ENCODE measurements around the gene PDE10A.

GRCh38 chr6:165426892-165427291 lies 236.1 kb downstream of the PDE10A start:
- TF ChIP-seq CTCF (IDR thresholded peaks at IDR 0.05) = no peak
- TF ChIP-seq SP1 (CRISPR knock-in tag; conservative IDR thresholded peaks at IDR 0.05) = no peak
- no peak for TF ChIP-seq FOXP1 (CRISPR knock-in tag; IDR thresholded peaks at IDR 0.05; ENCODE audit: borderline replicate concordance)
- no peak for TF ChIP-seq ZNF121 (CRISPR knock-in tag; IDR thresholded peaks at IDR 0.05)
- TF ChIP-seq ELF4 (CRISPR knock-in tag; IDR thresholded peaks at IDR 0.05; ENCODE audit: low read depth) = no peak
- no peak for TF ChIP-seq ZBTB21 (CRISPR knock-in tag; IDR thresholded peaks at IDR 0.05; ENCODE audit: borderline replicate concordance)

Measured in WTC11 (cell line).